C4-2B (cell line): ENCODE measurements around the gene RNPS1.

ENCODE experiments used
- H3K27ac ChIP-seq: fragments of 450-650 bp; 2 replicates; pipeline ENCODE4 v1.5.1; 2017
- CTCF ChIP-seq: fragments of 450-650 bp; conservative IDR thresholded peaks from 2 replicates; pipeline ENCODE4 v1.5.1; 2017; ENCODE audit warnings: mild to moderate bottlenecking
- ZFX ChIP-seq: fragments of 450-650 bp; IDR thresholded peaks from 2 replicates; pipeline ENCODE4 v1.6.1; 2017

RNPS1 gene

GRCh38 chr16:2280981-2281542 is 13.1 kb upstream of the RNPS1 start:
- no peak overlapping the region for H3K27ac ChIP-seq
- TF ChIP-seq ZFX: no peak
- TF ChIP-seq CTCF: no peak

GRCh38 chr16:2280461-2280860 is 12.5 kb upstream of the RNPS1 start:
- TF ChIP-seq CTCF (no peak), ZFX (no peak)
- H3K27ac ChIP-seq: no peak overlapping the region

- no peak overlapping the region for H3K27ac ChIP-seq
- TF ChIP-seq CTCF (no peak), ZFX (no peak)
Measured at GRCh38 chr16:2278956-2279800, 11.3 kb upstream of the RNPS1 start.

GRCh38 chr16:2278272-2278608 is 10.3 kb upstream of the RNPS1 start:
- H3K27ac ChIP-seq: no peak overlapping the region
- TF ChIP-seq ZFX: no peak
- TF ChIP-seq CTCF: no peak

GRCh38 chr16:2277466-2278271 is 9.7 kb upstream of the RNPS1 start:
- TF ChIP-seq ZFX (no peak), CTCF (no peak)
- H3K27ac ChIP-seq: no peak overlapping the region

- no peak for TF ChIP-seq CTCF
- no peak for TF ChIP-seq ZFX
- no peak overlapping the region for H3K27ac ChIP-seq
Measured at GRCh38 chr16:2276368-2277195, 8.7 kb upstream of the RNPS1 start.
